NCI-H226 (cell line): ENCODE data around the gene NANS.
A peak's percentile ranks its signal among the peaks of the same experiment; 100 is the strongest.
"Not testable (repeated sequence)": the region's sequence is repeated elsewhere in the genome, so short reads cannot be mapped to it uniquely, and the experiment has no call there.

Experiments
- DNase-seq: peaks from one replicate; pipeline ENCODE4 v3.0.0-alpha.2; 2015

NANS gene

GRCh38 chr9:98080326-98080725 lies 23.8 kb downstream of the NANS start:
- no peak for DNase-seq

DNA sequence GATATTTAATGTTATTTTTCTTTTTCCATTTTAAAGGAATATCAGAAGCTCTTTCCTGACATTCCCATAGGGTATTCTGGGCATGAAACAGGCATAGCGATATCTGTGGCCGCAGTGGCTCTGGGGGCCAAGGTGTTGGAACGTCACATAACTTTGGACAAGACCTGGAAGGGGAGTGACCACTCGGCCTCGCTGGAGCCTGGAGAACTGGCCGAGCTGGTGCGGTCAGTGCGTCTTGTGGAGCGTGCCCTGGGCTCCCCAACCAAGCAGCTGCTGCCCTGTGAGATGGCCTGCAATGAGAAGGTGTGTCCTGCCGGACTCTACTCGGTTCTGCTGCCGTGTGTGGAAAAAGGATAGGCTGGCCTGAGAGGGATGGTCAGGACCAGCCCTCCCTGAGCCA lies 24.2 kb downstream of the NANS start:
- DNase-seq = no peak

DNA sequence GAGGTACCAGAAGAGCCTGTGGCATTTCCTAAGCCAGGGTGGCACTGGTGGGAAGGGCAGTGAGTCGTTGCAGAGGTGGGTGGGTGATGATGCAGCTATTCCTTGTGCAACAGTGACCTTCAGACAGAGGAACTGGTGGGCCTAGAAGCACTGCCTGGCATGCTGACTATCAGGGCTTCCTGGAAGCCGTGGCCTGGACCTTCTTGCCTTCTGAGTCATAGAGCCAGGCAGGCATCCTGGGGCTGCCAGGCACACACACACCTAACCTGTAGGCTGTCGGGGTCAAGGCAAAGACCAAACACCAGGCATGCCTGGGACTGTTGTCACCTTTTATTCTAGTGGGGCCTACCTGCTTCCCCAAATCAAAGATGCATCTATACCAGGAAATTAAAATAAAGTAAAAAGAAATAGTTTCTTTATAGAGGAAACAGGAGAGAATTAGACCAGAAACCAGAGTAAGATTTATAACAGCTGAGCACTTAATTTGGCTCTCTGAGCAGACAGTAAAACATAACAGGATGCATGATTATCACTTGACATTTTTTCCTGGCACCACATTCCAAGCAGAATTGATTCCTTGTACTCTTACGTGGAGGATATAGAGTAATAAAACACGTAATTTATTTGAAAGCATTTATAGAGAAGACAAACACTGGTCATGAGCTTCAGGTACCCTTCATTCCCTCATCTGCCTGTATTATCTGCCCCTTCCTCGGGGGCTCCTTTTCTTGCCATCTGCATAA lies 25.1 kb downstream of the NANS start:
- DNase-seq = peak; percentile 53

DNA sequence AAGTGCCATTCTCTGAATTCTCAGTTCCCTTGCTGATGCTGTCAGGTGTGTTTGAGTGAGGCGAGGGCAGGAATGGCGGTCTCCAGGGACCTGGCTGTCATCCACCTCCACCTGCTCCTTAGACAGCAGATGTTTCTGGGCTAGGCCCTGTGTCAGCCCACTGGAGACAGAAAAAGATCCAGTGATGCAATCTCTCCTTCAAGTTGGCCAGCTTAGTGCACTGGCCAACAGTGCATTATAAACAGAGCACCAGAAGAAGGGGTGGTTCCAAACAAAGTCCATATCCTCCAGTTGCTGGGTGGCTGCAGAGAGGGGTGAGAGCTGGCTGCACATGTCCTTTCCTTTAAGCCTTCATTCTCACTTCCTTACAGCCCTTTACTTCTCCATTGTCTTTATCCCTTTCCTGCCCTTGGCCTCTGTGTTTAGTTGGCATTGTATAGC lies 26.5 kb downstream of the NANS start:
- DNase-seq = no peak

- no peak for DNase-seq
These were observed 27.1 kb downstream of the NANS start for GRCh38 chr9:98083566-98084183.

DNA sequence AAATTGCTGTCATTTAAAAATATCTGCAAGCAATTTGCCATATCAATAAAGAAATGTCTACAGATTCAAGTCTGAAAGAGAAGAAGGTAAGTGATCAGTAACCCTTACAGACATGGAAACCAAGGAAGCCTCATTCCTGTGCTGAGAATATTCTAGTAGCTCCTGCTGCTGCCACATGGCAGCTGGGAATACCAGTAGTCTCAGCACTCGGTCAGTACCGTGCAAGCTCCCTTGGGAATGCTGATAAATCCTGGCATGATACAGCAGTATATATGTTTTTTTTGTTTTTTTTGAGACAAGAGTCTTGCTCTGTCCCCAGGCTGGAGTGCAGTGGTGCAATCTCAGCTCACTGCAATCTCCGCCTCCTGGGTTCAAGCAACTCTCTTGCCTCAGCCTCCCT lies 27.9 kb downstream of the NANS start:
- DNase-seq = no peak

GRCh38 chr9:98085058-98085457 lies 28.5 kb downstream of the NANS start:
- DNase-seq = no peak

- no peak for DNase-seq
These were observed 29.4 kb downstream of the NANS start for GRCh38 chr9:98085944-98086343.

DNA sequence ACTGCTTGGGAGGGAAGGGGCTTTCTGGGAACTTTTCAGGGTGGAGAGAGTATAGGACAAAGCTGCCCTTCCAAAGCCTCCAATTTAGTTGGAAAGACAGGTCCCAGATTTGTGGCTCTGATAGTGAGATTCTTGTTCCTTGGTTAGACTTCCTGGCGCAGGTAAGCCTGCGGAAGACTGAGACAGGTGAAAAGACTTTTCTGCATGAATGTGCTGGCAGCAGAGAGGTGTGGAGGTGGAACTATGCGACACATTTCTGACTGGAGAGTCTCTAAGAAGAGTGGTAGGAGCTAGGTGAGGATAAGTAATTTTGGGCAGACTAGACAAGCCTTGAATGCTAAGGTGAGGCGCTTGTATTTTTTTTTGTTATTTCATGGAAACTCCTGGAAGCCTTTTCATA lies 29.9 kb downstream of the NANS start:
- DNase-seq = no peak

- DNase-seq = no peak
These were observed 31.2 kb downstream of the NANS start for GRCh38 chr9:98087420-98088354.

DNA sequence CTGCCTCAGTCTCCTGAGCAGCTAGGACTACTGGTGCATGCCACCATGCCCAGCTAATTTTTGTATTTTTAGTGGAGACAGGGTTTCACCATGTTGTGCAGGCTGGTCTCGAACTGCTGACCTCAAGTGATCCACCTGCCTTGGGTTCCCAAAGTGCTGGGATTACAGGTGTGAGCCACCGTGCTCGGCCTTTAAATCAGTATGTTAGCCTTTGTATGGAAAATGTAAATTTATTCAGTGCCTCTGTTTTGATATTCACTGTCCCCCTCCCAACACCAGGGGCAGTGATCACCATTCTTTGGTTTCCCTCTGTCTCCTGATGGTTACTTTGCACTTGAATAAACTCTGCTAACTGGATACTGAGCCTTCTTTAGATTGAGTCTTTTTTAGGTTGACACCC lies 34.1 kb downstream of the NANS start:
- not testable (repeated sequence) for DNase-seq

DNA sequence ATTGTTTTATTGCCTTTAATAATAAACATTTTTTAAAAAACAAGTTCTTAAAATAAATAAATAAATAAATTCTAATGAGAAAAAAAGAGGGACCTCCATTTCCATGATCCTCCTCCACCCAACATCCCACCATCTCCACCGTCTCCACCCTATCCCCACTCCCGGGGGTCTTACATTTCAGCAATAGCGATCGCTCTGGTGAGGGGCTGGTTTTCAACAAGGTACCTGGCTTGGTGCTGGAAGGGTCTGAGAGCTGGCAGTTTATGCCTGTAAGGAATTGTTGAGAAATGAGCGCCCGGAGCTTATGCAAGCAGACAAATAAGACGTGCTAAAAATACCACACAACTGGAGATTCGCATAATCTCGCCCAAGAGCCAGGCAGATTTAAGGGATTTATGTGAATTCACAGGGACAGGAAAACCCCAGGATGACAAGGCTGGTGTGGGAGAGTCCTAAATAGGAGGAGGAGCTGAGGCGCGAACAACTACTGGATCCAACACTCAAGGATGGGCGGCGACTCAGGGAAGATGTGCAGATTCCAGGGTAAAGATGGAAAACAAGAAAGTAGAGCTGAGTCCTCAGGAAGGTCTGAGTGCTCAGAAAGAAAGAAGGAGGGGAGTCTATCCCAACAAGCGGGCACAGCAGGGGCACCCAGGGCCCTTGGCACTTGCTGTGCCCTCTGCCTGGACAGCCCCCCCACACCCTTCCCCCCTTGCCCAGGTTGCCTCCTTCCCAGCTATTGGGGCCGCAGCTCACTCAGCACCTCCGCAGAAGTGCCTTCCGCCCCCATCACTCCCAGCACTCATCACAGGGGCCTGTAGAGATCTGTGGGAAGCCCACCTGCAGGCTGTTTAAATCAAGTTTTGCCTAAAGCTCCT lies 35.4 kb downstream of the NANS start:
- no peak for DNase-seq

DNA sequence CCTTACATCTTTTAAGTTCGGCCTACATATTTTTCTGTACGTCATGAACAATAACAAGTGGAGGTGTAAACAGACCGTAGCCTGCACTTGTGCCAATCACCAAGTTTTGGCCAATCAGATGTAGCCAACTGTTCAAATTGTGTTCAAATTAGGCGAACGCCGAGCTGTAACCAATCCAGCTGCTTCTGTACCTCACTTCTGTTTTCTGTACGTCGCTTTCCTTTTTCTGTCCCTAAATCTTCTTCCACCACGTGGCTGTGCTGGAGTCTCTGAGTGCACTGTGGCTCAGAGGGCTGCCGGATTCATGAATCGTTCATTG lies 36.0 kb downstream of the NANS start:
- no peak for DNase-seq

GRCh38 chr9:98094316-98094715 lies 37.8 kb downstream of the NANS start:
- no peak for DNase-seq

- DNase-seq = no peak
These were observed 38.3 kb downstream of the NANS start for GRCh38 chr9:98094851-98095250.

DNA sequence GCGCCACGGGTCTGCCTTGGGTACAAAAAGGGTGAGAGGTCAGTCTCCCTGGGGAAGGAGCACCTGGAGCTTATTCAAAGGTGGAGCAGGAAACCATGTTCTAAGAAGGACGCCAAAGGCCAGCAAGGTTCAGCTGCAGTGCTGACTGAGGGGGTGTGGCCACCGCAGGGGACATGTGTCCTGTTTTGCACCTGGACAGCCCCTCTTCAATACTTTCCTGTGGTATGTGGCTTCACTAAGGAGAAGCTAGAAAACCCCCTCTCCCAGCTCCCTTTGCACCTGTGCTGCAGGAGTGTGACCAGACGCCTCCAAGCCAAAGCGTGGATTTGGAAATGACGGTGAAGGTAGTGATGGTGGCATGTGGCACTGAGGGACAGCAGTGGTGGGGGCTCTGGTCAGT lies 38.9 kb downstream of the NANS start:
- DNase-seq = no peak

GRCh38 chr9:98096091-98096490 lies 39.6 kb downstream of the NANS start:
- no peak for DNase-seq

DNA sequence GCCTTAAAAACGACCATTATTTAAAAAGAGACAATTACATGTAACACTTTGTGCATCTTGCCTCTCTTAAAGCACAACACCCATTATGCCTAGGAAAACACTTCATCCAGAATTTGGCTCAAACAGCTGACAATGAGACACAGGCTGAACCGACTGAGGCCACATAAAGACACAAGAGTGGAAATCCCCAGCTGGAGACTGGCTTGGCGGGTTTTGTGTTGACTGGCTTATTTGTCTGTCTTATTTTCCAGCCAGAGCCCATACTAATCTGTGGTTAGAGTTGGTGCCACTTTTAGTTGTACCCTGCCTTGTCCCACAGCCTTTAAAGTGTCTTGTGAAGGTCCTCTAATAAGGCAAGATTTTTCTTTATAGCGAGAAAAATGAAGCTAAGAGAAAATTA lies 41.3 kb downstream of the NANS start:
- no peak for DNase-seq

DNA sequence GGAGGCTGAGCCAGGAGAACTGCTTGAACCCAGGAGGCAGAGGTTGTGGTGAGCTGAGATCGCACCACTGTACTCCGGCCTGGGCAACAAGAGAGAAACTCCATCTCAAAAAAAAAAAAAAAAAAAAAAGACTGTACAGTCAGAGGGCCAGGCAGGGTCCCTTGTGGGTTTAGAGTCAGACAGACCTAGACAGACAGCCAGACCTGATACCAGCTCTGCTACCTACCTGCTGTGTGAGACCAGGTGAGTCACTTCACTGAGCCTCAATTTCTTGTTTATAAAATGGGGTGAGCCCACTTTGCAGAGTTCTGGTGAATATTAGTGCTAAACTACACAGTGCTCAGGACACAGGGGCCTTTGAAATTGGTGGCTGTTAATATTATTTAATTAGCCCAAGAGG lies 42.8 kb downstream of the NANS start:
- no peak for DNase-seq

- no peak for DNase-seq
These were observed 43.4 kb downstream of the NANS start for GRCh38 chr9:98099898-98100297.

- no peak for DNase-seq
These were observed 43.9 kb downstream of the NANS start for GRCh38 chr9:98100456-98100855.

DNA sequence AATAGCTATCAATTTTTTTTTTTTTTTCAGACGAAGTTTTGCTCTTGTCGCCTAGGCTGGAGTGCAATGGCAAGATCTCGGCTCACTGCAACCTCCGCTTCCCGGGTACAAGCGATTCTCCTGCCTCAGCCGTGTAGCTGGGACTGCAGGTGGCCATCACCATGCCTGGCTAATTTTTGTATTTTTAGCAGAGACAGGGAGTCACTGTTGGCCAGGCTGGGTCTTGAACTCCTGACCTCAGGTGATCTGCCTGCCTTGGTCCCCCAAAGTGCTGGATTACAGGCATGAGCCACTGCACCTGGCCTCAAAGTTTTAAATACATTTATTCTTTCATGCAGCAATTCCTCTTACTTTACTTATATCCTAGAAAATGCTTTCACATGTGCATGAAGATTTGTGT lies 44.9 kb downstream of the NANS start:
- no peak for DNase-seq

DNA sequence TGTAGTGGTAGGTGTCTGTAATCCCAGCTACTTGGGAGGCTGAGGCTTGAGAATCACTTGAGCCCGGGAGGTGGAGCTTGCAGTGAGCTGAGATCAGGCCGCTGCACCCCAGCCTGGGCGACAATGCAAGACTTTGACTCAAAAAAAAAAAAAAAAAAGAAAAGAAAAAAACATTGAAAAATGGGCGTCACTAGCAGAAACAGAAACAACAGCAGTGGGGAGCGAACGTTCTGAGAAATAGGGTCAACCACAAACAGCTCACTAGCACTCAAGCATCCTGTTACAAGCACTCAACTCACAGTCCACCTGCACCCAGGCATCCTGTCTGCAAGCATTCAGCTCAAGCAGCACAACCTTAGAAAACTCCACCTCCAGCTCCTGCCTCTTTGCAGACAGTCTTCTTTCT lies 45.3 kb downstream of the NANS start:
- no peak for DNase-seq
